Measurements from ENCODE around the gene FAM156B. TPM values are rescaled to one million over a fixed set of nuclear protein-coding genes. Genes with fewer than 3 reads are reported as not detected.
"Not testable (repeated sequence)": the region's sequence is repeated elsewhere in the genome, so short reads cannot be mapped to it uniquely, and the experiment has no call there.

The FAM156B gene
- total RNA-seq, 1 experiment from 2014 or later, result 11.2 TPM

DNA sequence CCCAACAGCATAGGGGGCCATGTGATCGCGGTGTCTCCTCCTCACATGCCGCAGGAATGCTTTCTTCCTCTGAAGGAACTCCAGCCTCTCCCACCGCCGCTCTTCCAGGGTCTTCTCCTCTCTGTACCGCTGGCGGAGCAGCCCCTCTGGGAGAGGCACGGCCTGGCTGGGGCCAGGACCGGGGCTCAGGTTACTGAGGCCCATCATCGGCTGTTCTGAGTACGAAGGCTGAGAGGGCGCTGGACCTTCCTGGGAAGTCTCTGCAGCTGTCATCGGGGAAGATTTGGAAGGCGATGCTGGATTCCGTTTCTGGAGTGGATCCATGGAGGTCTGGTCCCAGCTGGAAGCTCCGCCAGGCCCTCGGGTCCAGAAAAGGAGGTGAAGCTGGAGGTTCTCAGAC, 51.1 kb downstream of the FAM156B start:
- H3K79me2 ChIP-seq (ENCODE audit: insufficient read depth, low read length); H4K8ac ChIP-seq (replicated peaks; ENCODE audit: insufficient read length, low read depth, low read length); H3K23ac ChIP-seq (ENCODE audit: insufficient read length, low read depth, low read length); H3K56ac ChIP-seq (ENCODE audit: insufficient read length, low read depth, low read length); H2BK12ac ChIP-seq (ENCODE audit: insufficient read length, low read depth, low read length); H3K27ac Mint-ChIP-seq; H3K9me3 ChIP-seq (ENCODE audit: control insufficient read depth, low read depth, low read length); H4K5ac ChIP-seq (ENCODE audit: insufficient read length, low read depth, low read length); H4K20me1 ChIP-seq (ENCODE audit: control insufficient read depth, insufficient read depth, insufficient read length); H3K14ac ChIP-seq (ENCODE audit: insufficient read depth, low read length); DNase-seq; H2BK120ac ChIP-seq (ENCODE audit: low read depth, low read length, poor library complexity, severe bottlenecking); H3K18ac ChIP-seq (ENCODE audit: insufficient read length, low read depth, low read length); H3T11ph ChIP-seq (ENCODE audit: low read length); H2AK5ac ChIP-seq (ENCODE audit: insufficient read length, low read length); H3K9me3 Mint-ChIP-seq; H2AFZ ChIP-seq (ENCODE audit: low read length); H3K4me1 Mint-ChIP-seq; H3K27me3 Mint-ChIP-seq (ENCODE audit: low read depth); H2BK15ac ChIP-seq (ENCODE audit: low read depth, low read length); H3K4me1 ChIP-seq (ENCODE audit: insufficient read depth, low read length); H3K36me3 Mint-ChIP-seq (ENCODE audit: insufficient read depth in 1 of 3, low read depth in 3 of 3); H3K4ac ChIP-seq (ENCODE audit: low read depth, low read length); H2BK5ac ChIP-seq (ENCODE audit: insufficient read length, low read length); H3K23me2 ChIP-seq (ENCODE audit: insufficient read length, low read depth, low read length, poor library complexity, severe bottlenecking); H3K9ac ChIP-seq (ENCODE audit: extremely low read depth, insufficient read length, low read length); H3K27me3 ChIP-seq (ENCODE audit: insufficient read depth, low read length); H4K91ac ChIP-seq (ENCODE audit: insufficient read length, low read depth, low read length); H3K4me3 Mint-ChIP-seq; H3K4me2 ChIP-seq (ENCODE audit: insufficient read depth, insufficient read length, low read length); H3K27ac ChIP-seq (ENCODE audit: insufficient read length, low read depth, low read length); H2BK20ac ChIP-seq (ENCODE audit: low read depth, low read length, poor library complexity, severe bottlenecking); H3K79me1 ChIP-seq (ENCODE audit: insufficient read depth, low read depth, low read length, poor library complexity, severe bottlenecking): not testable (repeated sequence)
- WGBS (ENCODE audit: extremely low coverage, insufficient read length, low lambda C conversion rate), result no CpG with 5 or more reads among the region's 17 CpGs

DNA sequence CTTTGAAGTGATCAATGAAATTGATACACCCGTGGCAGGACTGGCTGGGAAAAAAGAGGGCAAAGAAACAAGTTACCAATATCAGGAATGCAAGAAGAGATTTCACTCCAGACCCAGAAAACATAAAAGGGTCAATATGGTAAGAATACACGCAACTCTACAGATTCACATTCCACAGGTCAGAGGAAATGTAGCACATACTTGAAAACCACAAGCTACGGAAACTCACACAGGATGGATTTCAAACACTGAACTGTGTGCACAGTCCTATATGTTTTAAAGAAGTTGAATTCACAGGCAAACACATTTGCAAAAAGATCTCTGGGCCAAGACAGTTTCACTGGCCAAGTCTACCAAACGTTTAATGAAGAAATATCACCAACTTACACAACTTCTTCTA, 52.2 kb downstream of the FAM156B start:
- not testable (repeated sequence) for H3K27ac ChIP-seq (ENCODE audit: insufficient read length, low read depth, low read length); H2BK5ac ChIP-seq (ENCODE audit: insufficient read length, low read length); H3K27ac Mint-ChIP-seq; H2BK20ac ChIP-seq (ENCODE audit: low read depth, low read length, poor library complexity, severe bottlenecking); H2BK120ac ChIP-seq (ENCODE audit: low read depth, low read length, poor library complexity, severe bottlenecking); H3K4me3 Mint-ChIP-seq; H3K4me1 Mint-ChIP-seq; H3K23ac ChIP-seq (ENCODE audit: insufficient read length, low read depth, low read length); H3K4me2 ChIP-seq (ENCODE audit: insufficient read depth, insufficient read length, low read length); H3K56ac ChIP-seq (ENCODE audit: insufficient read length, low read depth, low read length); H4K91ac ChIP-seq (ENCODE audit: insufficient read length, low read depth, low read length); H2AK5ac ChIP-seq (ENCODE audit: insufficient read length, low read length); DNase-seq; H4K20me1 ChIP-seq (ENCODE audit: control insufficient read depth, insufficient read depth, insufficient read length); H3K79me1 ChIP-seq (ENCODE audit: insufficient read depth, low read depth, low read length, poor library complexity, severe bottlenecking); H3K27me3 ChIP-seq (ENCODE audit: insufficient read depth, low read length); H3K14ac ChIP-seq (ENCODE audit: insufficient read depth, low read length); H3K18ac ChIP-seq (ENCODE audit: insufficient read length, low read depth, low read length); H2BK12ac ChIP-seq (ENCODE audit: insufficient read length, low read depth, low read length); H3K4ac ChIP-seq (ENCODE audit: low read depth, low read length); H3K23me2 ChIP-seq (ENCODE audit: insufficient read length, low read depth, low read length, poor library complexity, severe bottlenecking); H2BK15ac ChIP-seq (ENCODE audit: low read depth, low read length); H4K8ac ChIP-seq (replicated peaks; ENCODE audit: insufficient read length, low read depth, low read length); H3K9me3 Mint-ChIP-seq; H2AFZ ChIP-seq (ENCODE audit: low read length); H3K9me3 ChIP-seq (ENCODE audit: control insufficient read depth, low read depth, low read length); H3K27me3 Mint-ChIP-seq (ENCODE audit: low read depth); H3T11ph ChIP-seq (ENCODE audit: low read length); H3K79me2 ChIP-seq (ENCODE audit: insufficient read depth, low read length); H3K4me1 ChIP-seq (ENCODE audit: insufficient read depth, low read length); H3K36me3 Mint-ChIP-seq (ENCODE audit: insufficient read depth in 1 of 3, low read depth in 3 of 3); H3K9ac ChIP-seq (ENCODE audit: extremely low read depth, insufficient read length, low read length); H4K5ac ChIP-seq (ENCODE audit: insufficient read length, low read depth, low read length)
- WGBS (ENCODE audit: extremely low coverage, insufficient read length, low lambda C conversion rate), result no CpG with 5 or more reads among the region's 4 CpGs

Measured in H9 (cell line).